ENCODE data around the gene KLHL2. TPM values are rescaled to one million over a fixed set of nuclear protein-coding genes. Genes with fewer than 3 reads are reported as not detected.
"Not testable (repeated sequence)": the region's sequence is repeated elsewhere in the genome, so short reads cannot be mapped to it uniquely, and the experiment has no call there.

KLHL2 gene
- polyA plus RNA-seq, 3 donors: 24.8 to 26.9 (median 25.8) TPM

DNA sequence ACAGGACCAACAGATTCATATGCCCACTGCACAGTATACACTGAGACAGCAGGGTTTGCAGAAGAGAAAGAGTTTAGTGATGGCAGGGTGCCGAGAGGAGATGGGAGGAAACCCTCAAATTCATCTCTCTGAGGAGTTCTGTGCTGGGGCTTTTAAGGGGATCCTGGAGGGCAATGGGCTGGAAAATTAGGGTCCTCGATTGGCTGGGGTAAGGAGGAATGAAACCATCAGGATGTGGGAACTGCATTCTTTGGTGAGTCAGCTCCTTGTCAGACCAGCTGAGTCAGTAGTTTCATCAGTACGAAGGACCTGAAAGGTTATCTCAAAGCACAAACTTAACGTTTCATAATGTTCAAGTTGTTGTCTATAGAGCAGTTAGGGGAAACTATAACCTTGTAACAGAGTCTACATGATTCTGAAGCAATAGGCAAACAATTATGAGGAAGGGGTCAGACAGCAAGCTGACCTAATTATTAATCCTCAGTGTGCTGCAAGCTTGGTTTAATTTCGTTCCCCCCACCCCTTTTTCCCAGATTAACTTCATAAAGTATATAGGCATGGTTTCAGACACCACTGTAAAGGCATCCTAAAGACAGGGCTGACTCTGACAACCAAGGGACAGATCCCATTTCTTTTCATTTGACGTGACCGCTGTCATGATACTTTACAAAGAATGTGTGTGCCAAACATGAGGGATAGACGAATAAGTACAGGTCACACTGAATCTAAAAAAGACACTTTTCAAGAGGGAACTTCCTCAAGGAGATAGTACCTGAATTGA, 118.6 kb downstream of the KLHL2 start:
- no peak for DNase-seq (ENCODE audit: low read depth in 3 of 3, low spot score in 2 of 3)

DNA sequence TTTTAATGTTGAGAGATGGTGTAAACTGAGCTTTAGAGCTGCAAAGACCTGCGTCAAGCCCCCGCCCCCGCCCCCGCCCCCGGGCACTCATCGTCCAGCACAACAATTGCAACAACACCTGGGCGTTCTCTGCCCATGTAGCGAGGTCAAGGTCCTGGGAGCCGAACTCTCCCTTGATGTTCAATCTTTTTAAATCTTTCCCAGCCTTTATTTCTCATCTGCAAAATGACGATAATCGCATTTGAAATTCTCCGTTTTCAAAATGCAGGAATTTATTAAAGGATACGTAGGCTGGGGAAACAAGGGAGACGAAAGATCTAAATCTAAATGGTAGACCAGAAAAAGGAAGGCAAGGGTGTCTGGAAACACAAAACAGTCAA, 119.5 kb downstream of the KLHL2 start:
- peak in 2 of 3 donors; percentile 56 to 64 for DNase-seq (ENCODE audit: low read depth in 3 of 3, low spot score in 2 of 3)

DNA sequence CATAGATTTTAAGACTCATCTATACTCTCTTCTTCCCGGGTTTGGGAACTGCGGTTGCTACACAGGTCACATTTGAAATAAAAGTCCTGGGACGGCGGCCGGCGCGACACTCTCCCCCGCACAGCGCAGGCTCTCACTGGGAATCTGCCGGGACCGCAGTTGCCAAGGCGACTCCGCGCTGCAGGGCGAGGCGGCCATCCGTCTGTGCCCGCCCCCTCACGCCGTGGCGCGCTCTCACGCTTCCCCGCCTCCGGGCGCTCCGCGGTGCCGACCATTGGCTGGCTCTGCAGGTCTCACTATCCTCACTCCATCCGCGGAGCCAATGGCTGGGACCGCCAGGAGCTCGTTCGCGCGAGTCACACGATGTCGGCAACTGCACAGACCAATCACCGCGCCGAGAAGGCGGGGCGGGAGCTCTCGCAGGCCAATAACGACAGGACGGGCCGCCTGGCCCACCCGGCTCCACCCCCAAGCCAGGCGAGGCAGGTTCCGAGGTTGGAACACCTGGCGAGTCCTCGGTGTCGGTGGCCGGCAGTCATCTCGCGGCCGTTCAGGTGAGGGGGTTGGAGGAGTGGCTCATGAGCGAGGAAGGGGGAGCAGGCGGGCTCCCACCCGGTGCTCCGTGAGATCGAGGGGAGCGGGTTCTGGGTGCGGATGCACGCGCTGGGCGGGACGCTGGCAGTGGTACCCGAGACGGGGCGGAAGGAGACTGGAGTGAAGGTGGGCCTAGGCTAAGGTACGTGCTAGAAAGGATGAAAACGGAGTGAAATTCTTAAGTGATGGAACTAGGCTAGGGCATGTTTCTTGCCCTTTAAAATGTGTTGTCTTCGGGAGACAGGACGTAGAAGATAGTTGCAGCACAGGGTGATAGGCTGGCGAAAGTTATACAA, 120.1 kb downstream of the KLHL2 start, which contains the start of gene MSMO1:
MSMO1 (plus strand) TSS at position 459 of the 890 bp plus-strand sequence. CDS start 5,702 bp downstream, outside the sequence.
- peak; percentile 95 to 96 (median 96) for DNase-seq (ENCODE audit: low read depth in 3 of 3, low spot score in 2 of 3)

DNA sequence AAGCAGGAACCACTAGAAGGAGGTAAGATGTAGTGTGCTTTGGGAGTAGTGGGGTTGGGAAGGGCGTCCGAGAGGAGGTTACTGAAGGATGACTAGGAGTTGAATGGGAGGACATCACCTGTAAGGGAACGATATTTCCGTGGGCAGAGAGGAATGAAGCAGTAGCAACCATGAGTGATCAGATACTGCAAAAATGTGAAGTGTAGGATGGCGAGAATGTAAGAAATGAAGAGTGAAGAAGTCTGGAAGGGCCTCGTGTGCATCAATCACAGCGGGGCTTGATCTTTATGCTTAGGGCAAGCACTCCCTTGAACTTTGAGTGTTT, 120.7 kb downstream of the KLHL2 start:
- DNase-seq (ENCODE audit: low read depth in 3 of 3, low spot score in 2 of 3): no peak

DNA sequence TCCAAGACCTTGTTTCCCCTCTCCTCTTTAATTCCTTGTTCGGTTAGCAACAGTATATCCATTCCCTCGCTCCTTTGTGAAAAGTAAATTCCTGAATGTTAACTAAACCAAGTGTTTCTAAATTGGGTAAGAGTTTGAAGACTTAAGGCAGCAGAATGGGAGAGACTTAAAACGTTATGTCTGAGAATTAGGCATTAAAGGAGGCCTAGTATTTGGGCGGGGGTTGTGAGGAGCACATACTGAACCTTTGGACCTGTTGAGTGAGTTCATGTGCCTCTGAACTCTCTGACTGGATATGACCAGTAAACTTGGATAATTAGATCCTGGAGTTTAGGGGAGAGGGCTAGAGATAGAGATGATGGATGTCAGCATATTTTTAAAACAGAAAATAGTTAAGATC, 121.3 kb downstream of the KLHL2 start:
- no peak for DNase-seq (ENCODE audit: low read depth in 3 of 3, low spot score in 2 of 3)

DNA sequence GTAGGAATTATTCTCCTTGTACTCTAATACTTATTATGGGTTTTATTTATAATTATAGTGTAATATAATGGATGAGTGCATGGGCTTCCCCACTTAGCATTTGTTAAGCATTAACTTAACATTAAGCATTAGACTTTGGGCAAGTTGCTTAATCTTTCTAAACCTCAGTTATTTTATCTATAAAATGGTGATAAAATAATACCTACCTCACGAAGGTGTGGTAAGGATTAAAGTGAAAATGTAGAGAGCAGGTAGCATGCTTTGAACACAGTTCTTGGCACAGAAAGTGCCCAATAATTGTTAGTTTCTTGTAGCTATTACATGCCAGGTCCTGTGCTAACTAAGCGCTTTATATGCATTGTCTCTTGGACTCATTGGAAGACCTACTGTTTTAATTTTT, 122.7 kb downstream of the KLHL2 start:
- DNase-seq (ENCODE audit: low read depth in 3 of 3, low spot score in 2 of 3): no peak

DNA sequence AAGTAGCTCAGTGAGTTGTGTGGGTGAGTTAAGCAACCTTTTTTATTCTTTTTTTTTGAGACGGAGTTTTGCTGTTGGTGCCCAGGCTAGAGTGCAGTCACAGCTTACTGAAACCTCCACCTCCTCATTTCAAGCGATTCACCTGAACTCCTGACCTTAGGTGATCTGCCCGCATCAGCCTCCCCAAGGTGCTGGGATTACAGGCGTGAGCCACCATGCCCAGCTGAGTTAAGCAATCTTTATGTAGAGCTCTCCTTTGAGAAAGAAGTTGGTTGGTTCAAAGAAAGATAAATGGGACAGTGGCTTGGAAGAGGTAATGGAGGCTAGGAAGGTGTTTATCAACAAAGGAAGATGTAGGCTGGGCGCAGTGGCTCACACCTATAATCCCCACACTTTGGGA, 123.3 kb downstream of the KLHL2 start:
- no peak for DNase-seq (ENCODE audit: low read depth in 3 of 3, low spot score in 2 of 3)

DNA sequence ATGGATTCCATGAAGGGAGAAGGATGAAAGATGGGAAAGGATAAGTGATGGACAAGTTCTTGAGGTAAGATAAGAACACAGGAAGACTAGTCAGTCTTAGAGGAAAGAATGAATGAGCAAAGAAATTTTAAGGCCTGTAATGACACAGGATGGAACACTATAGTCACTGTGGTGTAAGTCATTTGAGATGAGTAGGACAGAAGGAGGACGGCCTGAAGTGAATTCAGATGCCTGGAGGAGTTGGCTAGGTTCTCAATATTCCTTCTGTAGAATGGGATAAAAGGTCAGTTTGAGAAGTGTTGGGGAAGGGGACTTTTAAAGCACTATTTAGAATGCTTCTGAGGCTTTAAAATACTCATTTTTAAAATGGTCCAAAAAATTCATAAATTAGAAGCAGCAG, 124.0 kb downstream of the KLHL2 start:
- DNase-seq (ENCODE audit: low read depth in 3 of 3, low spot score in 2 of 3): no peak

DNA sequence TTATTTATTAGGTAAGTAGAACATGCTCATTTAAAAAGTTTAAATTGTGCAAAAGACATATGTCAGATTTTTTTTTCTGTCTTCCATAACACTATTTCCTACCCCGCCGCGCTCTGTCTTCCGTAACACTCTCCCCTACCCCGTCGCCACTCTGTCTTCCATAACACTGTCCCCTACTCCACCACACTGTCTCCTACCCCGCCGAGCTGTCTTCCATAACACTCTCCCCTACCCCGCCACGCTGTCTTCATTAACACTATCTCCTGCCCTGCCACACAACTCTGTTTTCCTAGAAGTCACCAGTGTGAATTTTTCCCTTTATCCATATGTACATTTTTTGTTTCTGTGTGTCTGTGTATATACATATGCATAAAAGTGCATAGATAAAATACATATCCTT, 124.5 kb downstream of the KLHL2 start:
- no peak for DNase-seq (ENCODE audit: low read depth in 3 of 3, low spot score in 2 of 3)

DNA sequence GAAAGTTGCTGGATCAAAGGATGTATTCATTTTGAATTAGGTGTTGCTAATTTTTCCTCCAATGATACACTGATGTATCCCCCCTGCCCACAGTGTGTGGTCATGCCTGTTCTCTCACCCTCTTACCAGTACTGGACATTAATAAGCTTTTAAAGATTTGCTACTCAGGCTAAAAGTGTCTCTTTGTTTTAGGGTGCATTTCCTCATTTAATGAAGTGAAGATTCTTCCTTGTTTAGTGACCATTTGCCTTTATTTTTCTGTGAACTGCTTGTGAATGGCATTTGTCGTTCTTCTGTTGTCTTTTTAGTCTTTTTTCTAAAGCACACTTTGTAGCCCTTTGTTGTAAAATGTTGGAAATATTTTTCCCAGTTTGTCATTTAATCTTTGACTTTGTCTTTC, 125.1 kb downstream of the KLHL2 start:
- DNase-seq (ENCODE audit: low read depth in 3 of 3, low spot score in 2 of 3): no peak

DNA sequence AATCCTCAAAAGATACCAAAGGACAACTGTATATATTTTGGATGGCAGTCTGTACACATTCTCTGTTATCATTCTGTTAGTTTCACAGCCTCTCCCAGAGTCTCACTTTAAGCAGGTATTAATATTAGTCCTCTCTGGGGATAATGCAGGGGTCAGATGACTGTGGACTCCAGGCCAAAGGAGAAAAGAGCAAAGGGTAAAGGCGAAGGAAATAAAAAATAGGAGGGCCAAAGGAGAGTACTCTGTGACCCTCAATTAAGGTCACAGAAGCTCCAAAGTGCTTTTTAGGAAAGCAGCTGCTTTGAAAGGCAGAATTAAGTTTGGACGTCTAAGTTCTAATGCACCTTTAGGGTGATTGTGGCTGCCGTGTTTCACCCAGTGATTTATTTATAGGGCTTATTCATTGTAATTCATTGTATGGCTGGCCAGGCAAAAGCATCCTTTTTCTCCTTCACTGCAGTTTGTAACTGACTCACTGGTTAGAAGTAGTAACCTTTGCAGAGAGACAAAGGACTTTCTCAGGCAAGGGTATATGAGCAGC, 127.9 kb downstream of the KLHL2 start:
- no peak for DNase-seq (ENCODE audit: low read depth in 3 of 3, low spot score in 2 of 3)

DNA sequence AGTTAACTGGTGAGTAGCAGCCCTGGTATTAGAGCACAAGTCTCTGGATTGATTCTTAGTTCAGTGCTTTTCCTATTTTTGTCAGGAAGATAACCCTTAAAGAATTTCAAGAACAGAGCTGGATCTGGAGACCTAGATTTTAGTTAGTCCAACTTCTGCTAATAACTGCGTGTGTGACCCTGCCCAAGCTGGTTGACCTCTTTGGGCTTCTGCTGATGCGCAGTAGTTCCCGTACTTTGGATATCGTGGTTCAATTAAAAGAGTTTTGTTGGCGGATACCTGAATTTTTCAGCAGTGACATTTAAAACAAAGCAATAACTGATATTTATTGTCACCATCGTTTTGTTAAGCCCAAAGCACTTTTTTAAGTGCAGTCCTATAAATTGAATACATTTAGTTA, 129.4 kb downstream of the KLHL2 start:
- DNase-seq (ENCODE audit: low read depth in 3 of 3, low spot score in 2 of 3): no peak

DNA sequence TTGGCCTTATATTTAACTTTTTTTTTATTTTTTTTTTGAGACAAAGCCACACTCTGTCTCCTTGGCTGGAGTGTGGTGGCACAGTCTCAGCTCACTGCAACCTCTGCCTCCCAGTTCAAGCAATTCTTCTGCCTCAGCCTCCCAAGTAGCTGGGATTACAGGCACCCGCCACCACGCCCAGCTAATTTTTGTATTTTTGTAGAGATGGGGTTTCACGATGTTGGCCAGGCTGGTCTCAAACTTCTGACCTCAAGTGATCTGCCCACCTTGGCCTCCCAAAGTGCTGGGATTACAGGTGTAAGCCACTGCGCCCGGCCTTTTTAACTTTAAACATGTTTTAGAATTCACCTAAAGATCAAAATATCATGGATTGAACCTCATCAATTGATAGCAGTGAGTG, 135.0 kb downstream of the KLHL2 start:
- DNase-seq (ENCODE audit: low read depth in 3 of 3, low spot score in 2 of 3): not testable (repeated sequence)

DNA sequence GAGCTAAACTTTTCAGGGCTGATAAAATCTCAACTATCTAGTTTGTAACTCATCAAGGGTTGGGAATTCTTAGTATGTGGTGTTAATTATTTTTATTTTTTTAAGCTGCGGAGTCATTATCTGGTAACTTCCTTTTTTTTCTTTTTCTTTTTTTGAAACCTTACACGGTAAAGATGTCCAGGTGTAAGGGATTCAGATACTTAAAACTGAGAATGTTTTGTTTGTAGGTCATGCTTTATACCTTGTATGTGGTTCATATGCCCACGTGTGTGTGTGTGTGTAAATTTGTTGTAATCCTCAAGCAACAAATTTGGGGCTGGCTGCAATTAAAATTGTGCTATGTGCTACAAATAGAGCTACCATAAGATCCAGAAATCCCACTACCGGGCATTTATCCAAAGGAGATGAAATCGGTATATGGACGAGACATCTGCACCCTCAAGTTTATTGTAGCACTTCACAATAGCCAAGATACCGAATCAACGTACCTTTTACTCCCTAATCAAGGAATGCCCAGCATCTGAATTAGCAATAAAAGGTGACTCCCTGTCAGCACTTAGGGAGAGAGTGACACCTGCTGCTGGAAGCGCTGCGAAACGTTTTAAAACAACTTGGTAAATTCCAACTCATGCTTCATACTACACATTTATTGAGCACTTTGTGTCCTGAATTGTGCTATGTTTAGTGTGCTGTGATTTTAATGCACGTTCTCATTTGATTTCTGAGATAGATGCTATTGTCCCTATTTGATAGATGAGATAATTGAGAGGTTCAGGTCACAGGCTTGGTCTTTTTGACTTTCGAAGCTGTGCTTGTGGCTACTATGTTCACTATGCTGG, 136.2 kb downstream of the KLHL2 start:
- no peak for DNase-seq (ENCODE audit: low read depth in 3 of 3, low spot score in 2 of 3)

DNA sequence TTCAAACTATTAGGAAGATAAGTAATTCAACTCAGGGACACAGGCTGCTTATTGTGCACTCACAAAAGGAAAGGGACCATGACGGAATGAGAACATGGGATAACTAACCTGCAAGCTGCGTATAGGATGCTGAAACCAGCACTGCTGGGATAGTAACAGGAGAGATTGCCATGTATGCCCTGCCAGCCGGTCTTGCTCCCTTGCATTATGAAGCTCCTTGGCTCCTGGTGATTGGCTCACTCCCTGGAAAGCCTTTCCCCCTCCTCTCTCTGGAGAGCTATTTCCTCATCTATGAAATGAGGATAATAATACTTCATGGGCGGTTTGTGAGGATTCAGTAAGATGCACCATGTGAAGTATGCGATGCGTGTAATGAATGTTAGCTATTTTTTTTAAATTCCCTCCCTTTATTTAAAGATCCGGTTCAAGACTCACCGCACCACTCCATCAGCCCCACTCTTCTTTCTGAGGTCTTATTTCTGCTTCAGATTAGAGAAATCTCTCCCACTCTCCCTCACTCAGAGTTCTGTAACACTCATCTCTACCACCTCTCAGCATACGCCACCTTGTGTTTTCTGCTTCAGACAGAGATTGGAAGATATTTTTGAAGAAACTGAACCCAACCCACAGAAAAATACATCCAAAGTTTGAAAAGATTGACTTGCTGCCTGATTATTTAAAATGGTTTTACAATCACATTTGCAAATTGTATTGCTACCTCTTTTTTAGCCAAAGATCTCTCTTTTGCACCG, 138.5 kb downstream of the KLHL2 start:
- DNase-seq (ENCODE audit: low read depth in 3 of 3, low spot score in 2 of 3): no peak

DNA sequence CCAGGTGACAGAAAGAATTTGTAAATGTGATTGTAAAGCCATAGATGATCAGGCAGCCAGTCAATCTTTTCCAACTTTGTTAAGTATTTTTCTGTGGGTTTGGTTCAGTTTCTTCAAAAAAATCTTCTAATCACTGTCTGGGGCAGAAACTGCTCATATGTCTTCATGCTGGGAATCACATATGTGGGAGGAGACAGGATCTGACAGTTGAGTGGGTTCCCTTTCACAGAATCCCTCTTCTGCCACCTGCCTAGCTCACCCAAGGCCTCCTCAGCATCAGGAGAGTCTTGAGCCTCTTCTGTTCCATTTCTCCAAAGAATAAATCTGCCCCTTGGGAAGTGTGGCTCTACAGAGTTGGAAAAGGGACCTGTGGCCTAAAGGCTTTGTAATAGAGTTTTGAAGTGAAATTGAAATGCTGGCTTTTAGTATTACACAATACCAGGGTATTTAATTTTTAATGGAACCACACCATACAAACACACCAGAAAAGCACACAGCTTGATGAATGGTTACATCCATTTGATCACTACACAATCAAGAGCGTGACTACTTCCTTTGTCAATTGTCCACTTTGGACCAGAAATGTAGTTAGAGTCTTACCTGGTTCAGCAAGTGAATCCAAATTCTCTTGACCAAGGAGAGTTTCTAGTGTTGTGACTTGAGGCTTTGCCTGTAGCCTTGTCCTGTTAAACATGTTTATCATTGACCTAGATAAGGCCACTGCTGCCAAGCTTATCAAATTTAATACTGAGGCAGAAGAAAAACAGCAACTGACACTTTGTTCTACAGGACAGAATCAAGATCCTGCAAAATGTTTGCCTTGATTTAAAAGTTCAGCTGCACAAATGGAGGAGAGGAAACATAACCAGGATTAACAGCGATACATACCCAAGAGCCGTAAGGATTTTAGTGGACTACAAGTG, 140.5 kb downstream of the KLHL2 start:
- no peak for DNase-seq (ENCODE audit: low read depth in 3 of 3, low spot score in 2 of 3)

DNA sequence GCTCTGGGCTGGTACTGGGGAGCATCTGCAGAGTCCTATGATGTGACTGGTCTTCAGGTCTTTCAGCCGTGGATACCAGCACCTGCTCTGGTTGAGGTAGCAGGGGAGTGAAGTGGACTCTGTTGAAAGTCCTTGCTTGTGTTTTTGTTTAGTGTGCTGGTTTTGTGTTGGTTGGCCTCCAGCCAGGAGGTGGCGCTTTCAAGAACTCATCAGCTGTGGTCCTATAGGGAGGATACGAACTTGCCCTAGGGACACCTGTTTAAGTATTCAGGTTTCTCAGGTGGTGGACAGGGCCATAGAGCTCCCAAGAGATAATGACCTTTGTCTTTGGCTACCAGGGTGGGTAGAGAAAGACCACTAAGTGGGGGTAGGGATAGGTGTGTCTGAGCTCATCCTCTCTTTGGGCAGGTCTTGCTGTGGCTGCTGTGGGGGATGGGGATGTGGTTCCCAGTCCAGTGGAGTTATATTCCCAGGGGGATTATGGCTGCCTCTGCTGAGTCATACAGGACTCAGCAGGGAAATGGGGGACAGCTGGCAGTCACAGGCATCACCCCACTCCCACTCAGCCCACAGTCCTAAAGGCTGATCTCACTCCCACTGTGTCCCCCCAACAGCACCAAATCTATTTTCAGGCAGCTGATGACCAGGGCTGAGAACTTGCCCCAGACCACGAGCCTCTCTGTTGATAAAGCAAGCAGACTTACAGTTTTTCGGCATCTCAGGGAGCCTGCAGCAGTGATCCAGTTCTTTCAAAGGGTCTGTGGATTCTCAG, 144.2 kb downstream of the KLHL2 start:
- no peak for DNase-seq (ENCODE audit: low read depth in 3 of 3, low spot score in 2 of 3)

DNA sequence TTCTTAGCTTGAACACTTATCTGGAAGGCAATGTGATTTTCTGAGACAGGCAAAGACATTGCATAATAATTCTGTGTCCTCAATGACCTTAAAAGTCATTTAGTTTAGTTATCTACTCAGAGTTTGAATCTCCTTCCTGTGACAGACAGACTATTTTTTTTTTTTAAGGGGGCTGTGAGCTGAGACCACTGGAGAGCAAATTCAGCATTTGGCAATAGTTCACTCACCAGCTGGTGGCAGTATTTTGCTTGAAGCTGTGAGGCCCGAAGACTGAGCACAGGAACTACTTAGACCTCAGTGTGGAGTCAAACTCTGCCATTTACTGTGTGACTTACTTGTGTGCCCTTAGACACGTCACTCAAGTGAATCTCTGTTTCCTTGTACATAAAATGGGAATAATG, 148.5 kb downstream of the KLHL2 start:
- DNase-seq (ENCODE audit: low read depth in 3 of 3, low spot score in 2 of 3): peak in 1 of 3 donors; percentile 17
